GM12873 (cell line): Measurements from ENCODE around the gene TMEM43.

Experiments
- TF ChIP-seq, protein P1 (sequence below): IDR thresholded peaks from 2 replicates; pipeline ENCODE4 v1.5.1; 2012; ENCODE audit warnings: low read depth, mild to moderate bottlenecking, moderate library complexity, low read length, control low read depth; ENCODE audit not compliant: insufficient read depth; ENCODE audit errors: missing control alignments

TMEM43 gene

DNA sequence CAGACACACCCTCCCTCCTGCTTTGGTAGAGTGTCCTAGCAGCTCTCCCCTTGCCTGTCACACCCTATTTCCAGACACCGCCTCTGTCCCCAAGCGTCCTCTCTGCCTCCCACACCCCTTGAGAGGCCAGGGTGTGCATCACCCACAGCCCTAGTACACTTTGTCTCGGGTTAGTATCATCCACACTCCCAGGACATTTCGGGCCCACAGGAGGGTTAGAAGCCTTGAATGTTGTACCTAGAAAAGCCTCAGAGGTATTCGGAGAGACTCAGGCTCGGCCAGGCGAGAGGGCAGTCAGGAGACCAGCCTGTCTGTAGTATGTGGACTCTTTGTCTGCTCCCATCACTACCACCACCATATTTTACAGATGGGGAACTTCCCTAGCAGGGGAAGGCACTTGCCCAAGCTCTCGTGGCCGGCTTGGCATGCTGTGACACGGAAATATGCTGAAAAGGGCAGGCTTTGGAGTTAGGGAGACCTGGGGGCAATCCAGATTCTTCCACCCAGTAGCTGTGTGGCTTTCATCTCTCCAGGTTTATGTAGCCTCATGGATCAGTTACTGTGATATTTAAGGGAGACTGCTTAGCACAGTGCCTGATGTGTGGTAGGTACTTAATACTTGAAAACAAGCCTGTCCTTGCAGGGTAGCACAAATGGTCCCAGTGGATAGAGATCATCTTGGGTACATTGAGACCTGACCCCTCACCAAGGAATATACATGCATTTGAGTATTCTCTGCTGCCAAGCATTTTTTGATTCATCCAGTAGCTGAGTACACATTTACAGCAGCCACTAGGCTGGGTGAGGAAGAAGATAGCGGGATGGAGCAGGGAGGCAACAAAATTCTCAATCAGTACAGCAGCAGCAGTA lies 1.4 kb downstream of the TMEM43 start:
- TF ChIP-seq, protein P1, sequence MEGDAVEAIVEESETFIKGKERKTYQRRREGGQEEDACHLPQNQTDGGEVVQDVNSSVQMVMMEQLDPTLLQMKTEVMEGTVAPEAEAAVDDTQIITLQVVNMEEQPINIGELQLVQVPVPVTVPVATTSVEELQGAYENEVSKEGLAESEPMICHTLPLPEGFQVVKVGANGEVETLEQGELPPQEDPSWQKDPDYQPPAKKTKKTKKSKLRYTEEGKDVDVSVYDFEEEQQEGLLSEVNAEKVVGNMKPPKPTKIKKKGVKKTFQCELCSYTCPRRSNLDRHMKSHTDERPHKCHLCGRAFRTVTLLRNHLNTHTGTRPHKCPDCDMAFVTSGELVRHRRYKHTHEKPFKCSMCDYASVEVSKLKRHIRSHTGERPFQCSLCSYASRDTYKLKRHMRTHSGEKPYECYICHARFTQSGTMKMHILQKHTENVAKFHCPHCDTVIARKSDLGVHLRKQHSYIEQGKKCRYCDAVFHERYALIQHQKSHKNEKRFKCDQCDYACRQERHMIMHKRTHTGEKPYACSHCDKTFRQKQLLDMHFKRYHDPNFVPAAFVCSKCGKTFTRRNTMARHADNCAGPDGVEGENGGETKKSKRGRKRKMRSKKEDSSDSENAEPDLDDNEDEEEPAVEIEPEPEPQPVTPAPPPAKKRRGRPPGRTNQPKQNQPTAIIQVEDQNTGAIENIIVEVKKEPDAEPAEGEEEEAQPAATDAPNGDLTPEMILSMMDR, result no peak

DNA sequence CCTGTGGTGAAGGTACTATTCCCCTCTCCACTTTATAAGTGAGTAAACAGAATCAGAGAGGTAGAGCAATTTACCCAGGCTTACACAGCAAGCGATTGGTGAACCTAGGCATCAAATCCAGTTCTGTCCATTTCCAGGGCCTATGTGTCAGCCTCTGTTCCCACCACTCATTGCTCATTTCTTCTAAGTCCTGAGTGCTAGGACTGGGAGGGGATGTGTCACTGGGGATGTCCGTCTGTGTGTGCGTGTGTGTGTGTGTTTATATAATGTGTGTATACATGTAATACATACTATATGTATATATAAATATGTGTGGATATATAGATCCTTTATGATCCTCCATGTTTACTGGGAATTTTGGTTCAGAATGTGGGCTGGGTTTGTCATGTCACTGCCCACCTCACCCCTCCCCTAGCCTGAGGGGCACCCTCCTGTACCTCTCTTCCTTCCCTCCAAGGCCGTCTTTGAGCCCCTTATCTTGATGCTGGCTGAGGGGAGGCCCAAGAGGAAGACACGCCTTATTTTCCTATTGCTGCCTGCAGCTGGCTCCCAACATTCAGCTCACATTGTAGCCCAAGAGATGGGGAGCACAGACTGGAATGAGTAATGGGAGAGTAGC lies 2.1 kb downstream of the TMEM43 start:
- TF ChIP-seq, protein P1, result no peak

DNA sequence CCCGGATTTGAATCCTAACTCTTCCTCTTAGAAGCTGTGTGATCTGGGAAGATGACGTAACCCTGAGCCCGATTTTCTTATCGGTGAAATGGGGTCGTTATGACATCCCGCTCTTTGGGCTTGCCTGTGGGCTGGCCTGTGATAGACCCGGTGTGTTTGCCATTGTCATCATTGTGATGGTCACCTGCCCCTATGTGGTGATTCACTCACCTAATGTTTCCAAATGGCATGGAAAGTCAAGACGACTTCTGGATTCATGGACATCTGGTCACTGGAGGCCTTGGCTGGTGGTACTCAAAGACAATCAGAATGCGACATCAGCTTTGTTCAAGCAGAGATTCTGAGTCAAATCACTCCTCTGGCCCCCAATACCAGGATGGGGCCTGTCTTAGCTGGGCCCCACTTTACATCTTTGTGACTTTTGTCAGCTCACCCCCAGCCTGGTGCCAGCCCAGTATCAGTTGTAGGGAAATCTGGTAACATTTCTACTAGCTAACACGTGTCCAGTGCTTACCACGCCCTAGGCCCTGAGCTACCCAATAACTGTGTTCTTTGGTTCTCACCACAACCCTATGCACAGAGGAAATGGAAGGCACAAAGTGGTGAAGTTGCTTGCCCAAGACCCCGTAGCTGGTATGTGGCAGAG lies 2.8 kb downstream of the TMEM43 start:
- TF ChIP-seq, protein P1, result no peak

DNA sequence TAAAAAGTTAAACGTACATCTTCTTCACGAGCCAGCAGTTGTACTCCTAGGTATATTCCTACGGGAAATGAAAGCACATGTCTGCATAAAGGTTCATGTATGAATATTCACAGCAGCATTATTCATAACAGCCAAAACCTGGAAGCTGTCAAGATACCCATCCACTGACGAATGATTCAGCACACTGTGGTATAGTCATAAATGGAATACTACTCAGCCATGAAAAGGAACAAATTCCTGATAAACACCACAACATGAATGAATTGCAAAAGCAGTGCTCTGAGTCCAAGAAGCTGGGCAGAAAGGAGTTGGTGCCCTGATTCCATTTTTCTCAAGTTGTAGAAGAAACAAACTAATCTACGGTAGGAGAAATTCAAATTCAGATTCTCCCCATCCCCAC lies 3.9 kb downstream of the TMEM43 start:
- TF ChIP-seq, protein P1, result no peak

DNA sequence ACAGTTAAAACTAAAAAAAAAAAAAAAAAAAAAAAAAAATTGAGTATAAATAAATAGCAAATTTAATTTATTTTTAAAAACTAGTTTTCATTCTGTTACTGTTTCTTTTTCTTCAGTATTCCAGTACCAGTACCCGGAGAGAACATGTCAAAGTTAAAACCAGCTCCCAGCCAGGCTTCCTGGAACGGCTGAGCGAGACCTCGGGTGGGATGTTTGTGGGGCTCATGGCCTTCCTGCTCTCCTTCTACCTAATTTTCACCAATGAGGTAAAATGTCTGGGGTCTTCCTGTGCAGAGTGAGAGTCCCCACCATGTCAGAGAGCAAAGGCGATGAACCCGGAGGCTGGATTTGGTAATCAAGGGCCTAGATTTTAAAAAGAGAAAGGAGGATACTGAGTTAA lies 4.4 kb downstream of the TMEM43 start:
- TF ChIP-seq, protein P1, result no peak

DNA sequence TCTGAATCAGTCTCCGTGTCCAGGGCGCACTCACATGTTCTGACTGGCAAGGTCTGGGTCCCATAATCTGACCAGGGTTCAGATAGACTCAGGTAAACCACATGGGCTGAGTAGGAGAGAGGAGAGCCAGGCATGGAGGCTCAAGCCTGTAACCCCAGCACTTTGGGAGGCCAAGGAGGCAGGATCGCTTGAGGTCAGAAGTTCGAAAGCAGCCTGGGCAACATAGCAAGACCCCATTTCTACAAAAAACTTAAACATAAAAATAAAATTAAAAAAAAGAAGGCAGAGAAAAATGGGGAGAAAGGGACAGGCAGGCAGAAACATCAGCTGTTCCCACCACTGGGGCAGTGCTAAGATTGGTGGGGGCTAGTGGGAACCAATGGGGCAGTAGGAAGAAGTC lies 5.4 kb downstream of the TMEM43 start:
- TF ChIP-seq, protein P1, result no peak

DNA sequence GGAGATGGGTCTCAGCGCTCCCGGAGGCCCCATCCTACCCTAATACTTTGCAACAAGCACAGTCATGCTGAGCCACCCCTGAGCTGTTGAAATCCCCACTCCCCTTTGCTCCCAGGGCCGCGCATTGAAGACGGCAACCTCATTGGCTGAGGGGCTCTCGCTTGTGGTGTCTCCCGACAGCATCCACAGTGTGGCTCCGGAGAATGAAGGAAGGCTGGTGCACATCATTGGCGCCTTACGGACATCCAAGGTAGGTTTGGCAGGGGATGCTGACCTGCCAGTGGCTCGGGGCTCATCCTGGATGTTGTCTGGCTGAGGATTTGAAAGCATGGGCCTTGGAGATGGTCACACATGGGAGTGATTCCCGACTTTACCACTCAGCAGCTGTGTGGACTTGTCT lies 5.9 kb downstream of the TMEM43 start:
- TF ChIP-seq, protein P1, result no peak
